Omental fat pad (tissue), 4 donors: ENCODE results near the gene SPRR1B. TPM values are rescaled to one million over a fixed set of nuclear protein-coding genes. Genes with fewer than 3 reads are reported as not detected.
"Not testable (repeated sequence)": the region's sequence is repeated elsewhere in the genome, so short reads cannot be mapped to it uniquely, and the experiment has no call there.

Experiments
- ATAC-seq: fragments of 150-250 bp; one replicate; pipeline ENCODE4 v1.9.1; 2016; ENCODE audit warnings: mild to moderate bottlenecking, moderate library complexity; ENCODE audit not compliant: low FRiP score
- DNase-seq: peaks from one replicate; pipeline ENCODE4 v3.0.0-alpha.2; 2019; ENCODE audit warnings: low spot score
- CTCF ChIP-seq, 3 donors: fragments of 450-650 bp; IDR thresholded peaks; one replicate each; pipeline ENCODE4 v1.5.1; 2016 to 2017; ENCODE audit warnings: antibody characterized with exemption in 3 of 3, mild to moderate bottlenecking in 3 of 3, moderate library complexity in 2 of 3
- total RNA-seq, 4 donors: library from RNA; depleted of rRNA; stranded (reverse); fragments of >200 nt; gene quantifications; one replicate each; pipeline ENCODE4 v1.1.0, GENCODE V29; 2016

SPRR1B gene
- total RNA-seq, 4 donors from 2014 or later = not detected

GRCh38 chr1:152996633-152997400, 34.2 kb upstream of the SPRR1B start:
- DNase-seq = no peak
- no peak for TF ChIP-seq CTCF (IDR thresholded peaks at IDR 0.05)
- no peak for ATAC-seq

- ATAC-seq (no peak), DNase-seq (no peak)
- no peak for TF ChIP-seq CTCF (IDR thresholded peaks at IDR 0.05)
Observed at GRCh38 chr1:152997901-152998300, 33.1 kb upstream of the SPRR1B start.

GRCh38 chr1:152998476-152998875, 32.5 kb upstream of the SPRR1B start:
- DNase-seq (no peak), ATAC-seq (no peak)
- TF ChIP-seq CTCF (IDR thresholded peaks at IDR 0.05) = no peak

GRCh38 chr1:152999818-153000217, 31.2 kb upstream of the SPRR1B start:
- TF ChIP-seq CTCF (IDR thresholded peaks at IDR 0.05) = no peak
- no peak for ATAC-seq
- no peak for DNase-seq

GRCh38 chr1:153000294-153000693, 30.7 kb upstream of the SPRR1B start:
- DNase-seq = no peak
- TF ChIP-seq CTCF (IDR thresholded peaks at IDR 0.05) = no peak
- no peak for ATAC-seq

GRCh38 chr1:153001382-153001781, 29.6 kb upstream of the SPRR1B start, which contains the start of gene SPRR3:
TSS of gene SPRR3 (plus strand) at chr1:153001749. CDS start at chr1:153003021, 1,272 bp downstream.
- DNase-seq (no peak), ATAC-seq (no peak)
- no peak for TF ChIP-seq CTCF (IDR thresholded peaks at IDR 0.05)

GRCh38 chr1:153011235-153011758, 19.7 kb upstream of the SPRR1B start:
- not testable (repeated sequence) for DNase-seq, ATAC-seq

GRCh38 chr1:153021829-153022228, 9.2 kb upstream of the SPRR1B start:
- not testable (repeated sequence) for ATAC-seq, DNase-seq

GRCh38 chr1:153022340-153022739, 8.7 kb upstream of the SPRR1B start:
- not testable (repeated sequence) for DNase-seq, ATAC-seq
